ENCODE measurements around the gene NPSR1. TPM values are rescaled to one million over a fixed set of nuclear protein-coding genes. Genes with fewer than 3 reads are reported as not detected.

Gene NPSR1
- total and polyA plus RNA-seq, 4 donors, result not detected

GRCh38 chr7:34652809-34653208, 5.2 kb upstream of the NPSR1 start:
- Histone ChIP-seq H3K36me3 (ENCODE audit: control insufficient read depth in 4 of 4, insufficient read depth in 3 of 4, low read depth in 1 of 4, low read length in 3 of 4) (no peaks in the 10 kb centered on the region), H3K27ac (ENCODE audit: low read depth in 1 of 2, low read length in 2 of 2) (no peak overlapping the region), H3K4me1 (ENCODE audit: control insufficient read depth in 4 of 4, insufficient read depth in 4 of 4, low read length in 3 of 4) (no peaks in the 10 kb centered on the region), H3K27me3 (ENCODE audit: control insufficient read depth in 4 of 4, insufficient read depth in 4 of 4, low read length in 3 of 4) (no peaks in the 10 kb centered on the region), H3K4me3 (ENCODE audit: low read depth in 1 of 3, low read length in 3 of 3) (no peak overlapping the region), H3K9me3 (ENCODE audit: control insufficient read depth in 4 of 4, low read length in 3 of 4) (no peaks in the 10 kb centered on the region), H3K9ac (ENCODE audit: low read depth in 1 of 2, low read length in 2 of 2) (no peak overlapping the region)
- TF ChIP-seq MAX (IDR thresholded peaks at IDR 0.05) (no peak), RXRA (IDR thresholded peaks at IDR 0.05) (no peak), RAD21 (IDR thresholded peaks at IDR 0.05) (no peak), EGR1 (IDR thresholded peaks at IDR 0.05; ENCODE audit: low read depth in 2 of 2) (no peak), SP1 (IDR thresholded peaks at IDR 0.05) (no peak), ZBTB33 (IDR thresholded peaks at IDR 0.05) (no peak), JUND (IDR thresholded peaks at IDR 0.05) (no peak), CTCF (IDR thresholded peaks at IDR 0.05; ENCODE audit: low read depth, low read length, missing input control) (no peak), ATF3 (IDR thresholded peaks at IDR 0.05) (no peak), YY1 (IDR thresholded peaks at IDR 0.05) (no peak), FOXA1 (IDR thresholded peaks at IDR 0.05) (no peak), FOXA2 (IDR thresholded peaks at IDR 0.05) (no peak)
- 51% methylated on average over 4 of the region's 4 CpGs for WGBS
- no peak for DNase-seq (ENCODE audit: low spot score)

GRCh38 chr7:34653787-34654186, 4.2 kb upstream of the NPSR1 start:
- 91% methylated on average over 1 of the region's 1 CpG for WGBS
- Histone ChIP-seq H3K36me3 (ENCODE audit: control insufficient read depth in 4 of 4, insufficient read depth in 3 of 4, low read depth in 1 of 4, low read length in 3 of 4) (no peaks in the 10 kb centered on the region), H3K27ac (ENCODE audit: low read depth in 1 of 2, low read length in 2 of 2) (no peak overlapping the region), H3K4me1 (ENCODE audit: control insufficient read depth in 4 of 4, insufficient read depth in 4 of 4, low read length in 3 of 4) (no peaks in the 10 kb centered on the region), H3K4me3 (ENCODE audit: low read depth in 1 of 3, low read length in 3 of 3) (no peak overlapping the region), H3K9me3 (ENCODE audit: control insufficient read depth in 4 of 4, low read length in 3 of 4) (no peaks in the 10 kb centered on the region), H3K9ac (ENCODE audit: low read depth in 1 of 2, low read length in 2 of 2) (no peak overlapping the region), H3K27me3 (ENCODE audit: control insufficient read depth in 4 of 4, insufficient read depth in 4 of 4, low read length in 3 of 4) (no peaks in the 10 kb centered on the region)
- DNase-seq (ENCODE audit: low spot score), result no peak
- TF ChIP-seq HNF4A (conservative IDR thresholded peaks at IDR 0.05) (no peak), REST (IDR thresholded peaks at IDR 0.05) (no peak)
